Spleen (tissue), 11 donors: ENCODE data around the gene ST6GALNAC1. TPM values are rescaled to one million over a fixed set of nuclear protein-coding genes. Genes with fewer than 3 reads are reported as not detected.
"Not testable (repeated sequence)": the region's sequence is repeated elsewhere in the genome, so short reads cannot be mapped to it uniquely, and the experiment has no call there.

ENCODE experiments used
- DNase-seq: peaks from one replicate; pipeline ENCODE4 v3.0.0-alpha.2; 2020
- H3K27ac ChIP-seq, 8 donors: fragments of 200-600 bp; sonication (generic) in 7 of 8; 1 replicate in 4 of 8; 2 replicates in 4 of 8; pipeline versions ENCODE4 v1.5.0 to v1.8.0; 2016 to 2021; ENCODE audit warnings: inconsistent platforms in 4 of 8, mild to moderate bottlenecking in 4 of 8, moderate library complexity in 1 of 8
- H3K27me3 ChIP-seq, 7 donors: fragments of 200-600 bp; sonication (generic) in 6 of 7; replicated peaks in 1 of 7; 1 replicate in 4 of 7; 2 replicates in 3 of 7; pipeline versions ENCODE4 v1.5.0 to v1.8.0; 2016 to 2021; ENCODE audit warnings: inconsistent platforms in 3 of 7, mild to moderate bottlenecking in 1 of 7
- H3K36me3 ChIP-seq, 6 donors: fragments of 200-600 bp; sonication (generic) in 5 of 6; 1 replicate in 4 of 6; 2 replicates in 2 of 6; pipeline versions ENCODE4 v1.5.0 to v1.8.0; 2016 to 2021; ENCODE audit warnings: inconsistent platforms in 2 of 6
- H3K4me1 ChIP-seq, 6 donors: fragments of 200-600 bp; sonication (generic) in 5 of 6; 1 replicate in 3 of 6; 2 replicates in 3 of 6; pipeline versions ENCODE4 v1.5.0 to v1.8.0; 2016 to 2021; ENCODE audit warnings: inconsistent platforms in 3 of 6
- H3K4me3 ChIP-seq, 8 donors: fragments of 200-600 bp; sonication (generic) in 7 of 8; 1 replicate in 4 of 8; 2 replicates in 4 of 8; pipeline versions ENCODE4 v1.5.0 to v1.8.0; 2016 to 2021; ENCODE audit warnings: inconsistent platforms in 4 of 8, mild to moderate bottlenecking in 4 of 8, moderate library complexity in 2 of 8
- H3K9me3 ChIP-seq, 8 donors: fragments of 200-600 bp; sonication (generic) in 7 of 8; 1 replicate in 4 of 8; 2 replicates in 4 of 8; pipeline versions ENCODE4 v1.5.0 to v1.8.0; 2016 to 2021; ENCODE audit warnings: inconsistent platforms in 4 of 8
- POLR2A ChIP-seq, 3 donors: fragments of 450-650 bp; IDR thresholded peaks; one replicate each; pipeline ENCODE4 v1.5.1; 2017; ENCODE audit warnings: antibody characterized with exemption in 3 of 3, mild to moderate bottlenecking in 1 of 3
- POLR2AphosphoS5 ChIP-seq, 3 donors: sonication (generic); formaldehyde crosslinking; IDR thresholded peaks; one replicate each; pipeline ENCODE4 v1.5.1; 2017; ENCODE audit warnings: antibody characterized with exemption in 3 of 3
- WGBS, 5 donors: extraction: QIAGEN DNeasy Blood & Tissue Kit in 3 of 5; methylation state at CpG; one replicate each; pipeline versions ENCODE4 v1.1.5 to v1.1.7; 2013 to 2018; 5-methylcytosine and 5-hydroxymethylcytosine counted together
- intact Hi-C: fragments of 100-400 bp; cut with DNase I; formaldehyde crosslinking; loops from one replicate; pipeline ENCODE4 v1.15.0; 2023; ENCODE audit warnings: low total_unique reads
- polyA plus RNA-seq, 3 donors: library from polyadenylated mRNA; stranded (reverse); fragments of 200-250 nt; gene quantifications; one replicate each; pipeline ENCODE4 v1.2.1, GENCODE V29; 2013
- total RNA-seq, 7 donors: library from RNA; depleted of rRNA in 3 of 7; stranded (reverse); fragments of >200 nt in 3 of 7; fragmentation: NEBNext Ultra II Directional in 4 of 7; extraction: Animal tissue kit (Norgen Biotek cat#: 25700) in 4 of 7; gene quantifications; one replicate each; pipeline versions ENCODE4 v1.1.0 to v1.2.1, GENCODE V29; 2016 to 2021
- TF ChIP-seq, protein P1 (sequence below), 11 experiments: fragments of 200-600 bp in 7 of 11; fragments of 450-650 bp in 4 of 11; sonication (generic) in 4 of 11; IDR thresholded peaks in 8 of 11; conservative IDR thresholded peaks in 3 of 11; 1 replicate in 7 of 11; 2 replicates in 4 of 11; pipeline versions ENCODE4 v1.4.0 to v1.8.0; 2016 to 2021; ENCODE audit warnings: antibody characterized with exemption in 11 of 11, inconsistent platforms in 4 of 11, mild to moderate bottlenecking in 1 of 11
- donor health status: healthy with polysubstance abuse.
- donor health status: DM: no; HTN: no; CAD: no; lungs with moderate emphysema.
- donor health status: DM: no; HTN: no; CAD: no.
- donor health status: Bipolar disorder and iron deficiency.
- donor health status: healthy.
- donor health status: DM: no; HTN: no; CAD: no.
- donor health status: DM: yes; HTN: yes; CAD: no.

Gene ST6GALNAC1
- total and polyA plus RNA-seq, 10 donors = 2.3 to 25.3 (median 12.9) TPM

DNA sequence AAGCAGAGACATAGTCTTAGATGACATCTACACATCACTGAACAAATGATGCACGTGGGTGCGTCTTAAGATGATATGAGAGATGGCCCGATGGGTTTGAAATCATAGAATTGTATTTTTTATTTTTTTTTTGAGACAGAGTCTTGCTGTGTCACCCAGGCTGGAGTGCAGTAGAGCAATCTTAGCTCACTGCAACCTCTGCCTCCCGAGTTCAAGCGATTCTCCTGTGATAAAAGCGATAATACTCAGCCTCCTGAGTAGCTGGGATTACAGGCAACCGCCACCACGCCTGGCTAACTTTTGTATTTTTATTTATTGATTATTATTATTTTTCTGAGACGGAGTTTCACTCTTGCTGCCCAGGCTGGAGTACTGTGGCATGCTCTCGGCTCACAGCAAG lies 5.3 kb downstream of the ST6GALNAC1 start:
- Histone ChIP-seq H3K4me3 (no peak overlapping the region), H3K27ac (peak overlapping the region in 1 of 8 donors; percentile 0), H3K4me1 (peaks cover 0 to 29% (median 9%) of the 10 kb centered on the region in 6 donors), H3K36me3 (no peaks in the 10 kb centered on the region), H3K9me3 (no peaks in the 10 kb centered on the region), H3K27me3 (no peaks in the 10 kb centered on the region)
- WGBS, 5 donors = 87 to 93% (median 91%) methylated on average over 10 of the region's 10 CpGs
- no peak for DNase-seq
- intact Hi-C loops = no loop called here
- TF ChIP-seq POLR2AphosphoS5 (IDR thresholded peaks at IDR 0.05) (no peak), POLR2A (IDR thresholded peaks at IDR 0.05) (no peak)

DNA sequence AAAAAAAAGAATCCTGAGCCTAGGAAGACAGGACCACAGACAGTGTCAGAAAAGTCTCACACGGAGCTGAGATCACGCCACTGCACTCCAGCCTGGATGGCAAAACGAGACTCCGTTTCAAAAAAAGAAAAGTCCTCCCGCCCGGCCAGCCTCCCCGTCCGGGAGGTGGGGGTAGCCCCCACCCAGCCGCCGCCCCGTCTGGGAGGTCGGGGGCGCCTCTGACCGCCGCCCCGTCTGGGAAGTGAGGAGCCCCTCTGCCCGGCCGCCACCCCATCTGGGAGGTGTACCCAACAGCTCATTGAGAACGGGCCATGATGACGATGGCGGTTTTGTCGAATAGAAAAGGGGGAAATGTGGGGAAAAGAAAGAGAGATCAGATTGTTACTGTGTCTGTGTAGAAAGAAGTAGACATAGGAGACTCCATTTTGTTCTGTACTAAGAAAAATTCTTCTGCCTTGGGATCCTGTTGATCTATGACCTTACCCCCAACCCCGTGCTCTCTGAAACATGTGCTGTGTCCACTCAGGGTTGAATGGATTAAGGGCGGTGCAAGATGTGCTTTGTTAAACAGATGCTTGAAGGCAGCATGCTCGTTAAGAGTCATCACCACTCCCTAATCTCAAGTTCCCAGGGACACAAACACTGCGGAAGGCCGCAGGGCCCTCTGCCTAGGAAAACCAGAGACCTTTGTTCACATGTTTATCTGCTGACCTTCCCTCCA lies 6.9 kb downstream of the ST6GALNAC1 start:
- peaks cover 0 to 29% (median 10%) of the 10 kb centered on the region in 6 donors for H3K4me1 ChIP-seq
- H3K4me3 ChIP-seq, H3K27ac ChIP-seq, H3K27me3 ChIP-seq, H3K9me3 ChIP-seq, intact Hi-C loops, H3K36me3 ChIP-seq, DNase-seq: not testable (repeated sequence)
- 80 to 89% (median 86%) methylated on average over 19 to 22 of the region's 27 CpGs for WGBS, 5 donors

DNA sequence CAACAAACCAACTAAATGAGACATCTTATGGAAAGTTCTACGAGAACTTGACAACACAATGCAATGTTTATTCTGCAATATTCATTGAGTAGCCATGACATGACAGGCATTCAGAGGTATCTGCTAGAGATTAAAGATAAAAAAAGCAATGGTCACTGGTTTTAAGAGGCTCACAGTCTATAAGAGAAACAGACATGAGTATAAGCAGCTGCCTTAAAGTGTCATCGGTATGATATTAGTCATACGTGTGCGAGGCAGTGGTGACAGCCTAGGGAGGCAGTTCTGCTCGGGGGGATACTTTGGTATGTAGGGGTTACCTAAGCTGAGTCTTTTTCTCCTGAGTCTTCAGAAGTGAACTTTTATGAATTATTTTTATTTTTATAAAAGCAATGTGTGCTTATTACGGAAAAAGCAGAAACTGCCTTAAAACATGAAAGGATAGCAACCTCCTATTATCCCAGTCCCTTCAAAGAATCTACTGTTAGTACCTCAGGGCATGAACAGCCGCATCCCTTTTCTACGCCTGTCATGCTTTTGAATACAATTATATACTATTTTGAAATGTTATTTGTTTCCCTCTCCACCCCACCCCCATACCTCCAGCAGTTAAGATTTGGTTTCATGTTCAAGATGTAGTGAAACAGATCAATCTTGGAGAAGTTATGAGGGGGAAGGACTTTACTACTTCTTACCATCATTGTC lies 7.7 kb downstream of the ST6GALNAC1 start:
- Histone ChIP-seq H3K27me3 (no peaks in the 10 kb centered on the region), H3K9me3 (no peaks in the 10 kb centered on the region), H3K4me3 (no peak overlapping the region), H3K36me3 (no peaks in the 10 kb centered on the region), H3K4me1 (peaks cover 0 to 25% (median 7%) of the 10 kb centered on the region in 6 donors), H3K27ac (no peak overlapping the region)
- TF ChIP-seq POLR2AphosphoS5 (IDR thresholded peaks at IDR 0.05) = no peak
- no peak for TF ChIP-seq POLR2A (IDR thresholded peaks at IDR 0.05)
- TF ChIP-seq, protein P1, sequence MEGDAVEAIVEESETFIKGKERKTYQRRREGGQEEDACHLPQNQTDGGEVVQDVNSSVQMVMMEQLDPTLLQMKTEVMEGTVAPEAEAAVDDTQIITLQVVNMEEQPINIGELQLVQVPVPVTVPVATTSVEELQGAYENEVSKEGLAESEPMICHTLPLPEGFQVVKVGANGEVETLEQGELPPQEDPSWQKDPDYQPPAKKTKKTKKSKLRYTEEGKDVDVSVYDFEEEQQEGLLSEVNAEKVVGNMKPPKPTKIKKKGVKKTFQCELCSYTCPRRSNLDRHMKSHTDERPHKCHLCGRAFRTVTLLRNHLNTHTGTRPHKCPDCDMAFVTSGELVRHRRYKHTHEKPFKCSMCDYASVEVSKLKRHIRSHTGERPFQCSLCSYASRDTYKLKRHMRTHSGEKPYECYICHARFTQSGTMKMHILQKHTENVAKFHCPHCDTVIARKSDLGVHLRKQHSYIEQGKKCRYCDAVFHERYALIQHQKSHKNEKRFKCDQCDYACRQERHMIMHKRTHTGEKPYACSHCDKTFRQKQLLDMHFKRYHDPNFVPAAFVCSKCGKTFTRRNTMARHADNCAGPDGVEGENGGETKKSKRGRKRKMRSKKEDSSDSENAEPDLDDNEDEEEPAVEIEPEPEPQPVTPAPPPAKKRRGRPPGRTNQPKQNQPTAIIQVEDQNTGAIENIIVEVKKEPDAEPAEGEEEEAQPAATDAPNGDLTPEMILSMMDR (IDR thresholded peaks at IDR 0.05 in 8 of 11, conservative IDR thresholded peaks at IDR 0.05 in 3 of 11) = no peak
- intact Hi-C loops = no loop called here
- DNase-seq = no peak
- 80 to 92% (median 88%) methylated on average over 8 of the region's 8 CpGs for WGBS, 5 donors

DNA sequence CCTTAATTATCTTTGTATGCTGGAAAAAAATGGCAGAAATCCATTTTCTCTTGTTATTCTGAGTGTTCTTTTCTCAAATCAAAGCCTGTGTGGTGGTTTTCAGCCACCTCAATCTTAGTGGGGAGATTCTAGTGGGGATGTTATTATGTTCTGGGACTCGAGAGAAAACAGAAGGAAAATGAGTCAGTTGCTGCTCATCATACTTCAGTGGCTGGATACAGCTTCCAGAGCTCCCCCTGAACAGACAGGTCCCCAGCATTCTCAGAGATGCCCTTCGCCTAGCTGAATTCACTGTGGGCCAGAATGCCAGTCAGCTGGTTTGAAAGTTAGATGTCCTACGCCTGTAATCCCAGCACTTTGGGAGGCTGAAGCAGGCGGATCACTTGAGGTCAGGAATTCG lies 8.5 kb downstream of the ST6GALNAC1 start:
- intact Hi-C loops = no loop called here
- peaks cover 0 to 22% (median 4%) of the 10 kb centered on the region in 6 donors for H3K4me1 ChIP-seq
- no peak overlapping the region for H3K4me3 ChIP-seq
- no peak for TF ChIP-seq POLR2A (IDR thresholded peaks at IDR 0.05)
- TF ChIP-seq, protein P1 (IDR thresholded peaks at IDR 0.05 in 8 of 11, conservative IDR thresholded peaks at IDR 0.05 in 3 of 11) = no peak
- TF ChIP-seq POLR2AphosphoS5 (IDR thresholded peaks at IDR 0.05) = no peak
- no peaks in the 10 kb centered on the region for H3K36me3 ChIP-seq
- no peak for DNase-seq
- H3K9me3 ChIP-seq = no peaks in the 10 kb centered on the region
- 79 to 95% (median 87%) methylated on average over 5 of the region's 5 CpGs for WGBS, 5 donors
- H3K27ac ChIP-seq = no peak overlapping the region
- no peaks in the 10 kb centered on the region for H3K27me3 ChIP-seq

DNA sequence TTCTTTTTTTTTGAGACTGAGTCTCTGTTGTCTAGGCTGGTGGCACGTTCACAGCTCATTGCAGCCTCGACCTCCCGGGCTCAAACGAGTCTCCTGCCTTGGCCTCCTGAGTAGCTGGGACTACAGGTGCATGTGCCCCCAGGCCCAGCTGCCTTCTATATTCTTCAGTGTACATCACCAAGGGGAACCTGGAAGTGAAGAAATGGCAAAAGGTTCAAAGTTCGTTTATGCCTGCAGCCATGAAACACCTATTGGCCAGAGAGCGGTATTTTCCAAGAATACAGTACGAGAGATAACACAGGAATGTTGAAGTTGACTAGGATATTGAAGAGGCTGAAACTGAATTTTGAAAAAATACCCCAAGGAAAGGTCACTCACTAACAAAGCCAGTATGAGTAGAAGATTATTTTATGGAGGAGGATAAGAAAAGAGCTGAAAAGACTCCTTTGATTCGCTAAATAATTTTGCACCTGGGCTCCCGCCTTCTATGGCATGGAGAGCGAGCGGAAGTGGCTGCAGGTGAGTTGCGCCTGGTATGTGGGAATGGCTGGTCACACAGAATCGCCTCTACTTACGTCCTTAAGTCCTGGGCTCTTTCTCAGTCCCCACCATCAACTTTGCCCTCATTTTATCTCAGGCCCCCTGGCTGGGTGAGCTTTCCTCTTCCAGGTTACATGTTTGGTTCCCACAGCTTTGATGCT lies 9.8 kb downstream of the ST6GALNAC1 start:
- Histone ChIP-seq H3K4me1 (peaks cover 0 to 19% (median 0%) of the 10 kb centered on the region in 6 donors), H3K27me3 (no peaks in the 10 kb centered on the region), H3K4me3 (no peak overlapping the region), H3K27ac (no peak overlapping the region), H3K36me3 (no peaks in the 10 kb centered on the region), H3K9me3 (no peaks in the 10 kb centered on the region)
- WGBS, 5 donors = 89 to 96% (median 91%) methylated on average over 14 of the region's 14 CpGs
- DNase-seq = no peak
- TF ChIP-seq POLR2A (IDR thresholded peaks at IDR 0.05) (no peak), POLR2AphosphoS5 (IDR thresholded peaks at IDR 0.05) (no peak)
- TF ChIP-seq, protein P1 (IDR thresholded peaks at IDR 0.05 in 8 of 11, conservative IDR thresholded peaks at IDR 0.05 in 3 of 11) = no peak
- intact Hi-C loops = no loop called here
